Heart left ventricle (tissue), 13 donors: ENCODE results near the gene MPP3.

ENCODE experiments used
- POLR2A ChIP-seq, 2 donors: fragments of 450-650 bp; IDR thresholded peaks; one replicate each; pipeline ENCODE4 v1.6.1; 2017; ENCODE audit warnings: antibody characterized with exemption in 2 of 2, mild to moderate bottlenecking in 2 of 2, moderate library complexity in 2 of 2
- TF ChIP-seq, protein P1 (sequence below), 12 donors: fragments of 200-600 bp; sonication (generic) in 4 of 12; IDR thresholded peaks; one replicate each; pipeline versions ENCODE4 v1.5.0 to v1.8.0; 2018 to 2022; ENCODE audit warnings: antibody characterized with exemption in 12 of 12, mild to moderate bottlenecking in 5 of 12
- donor health status: ischemic (EF 13 %, LVEDD 7.1; RV severe dilation, severe dysfunction).
- donor health status: DM: no; HTN: yes; CAD: no.
- donor health status: DM: no; HTN: no; CAD: no.
- donor health status: ischemic (EF 25% LVEDD 6.9; RV normal size, moderate dysfunction).
- donor health status: ischemic (EF 25% LVEDD 5.7; RV mildly dilated, moderate dysfunction).
- donor health status: ischemic (EF 35%, LVEDD 5.7; RV mildly dilated, moderate dysfunction).
- donor health status: nonischemic (EF 11% LVEDD 7.7; RV severe dilation, severe dysfunction).
- donor health status: DM: yes; HTN: yes; CAD: no.
- donor health status: PGD.
- donor health status: ischemic (EF 29% LVEDD 5.4; RV normal size, mild dysfunction).
- donor health status: nonischemic (EF 23%, LVEDD 6.1; RV moderate dilation, normal function).

DNA sequence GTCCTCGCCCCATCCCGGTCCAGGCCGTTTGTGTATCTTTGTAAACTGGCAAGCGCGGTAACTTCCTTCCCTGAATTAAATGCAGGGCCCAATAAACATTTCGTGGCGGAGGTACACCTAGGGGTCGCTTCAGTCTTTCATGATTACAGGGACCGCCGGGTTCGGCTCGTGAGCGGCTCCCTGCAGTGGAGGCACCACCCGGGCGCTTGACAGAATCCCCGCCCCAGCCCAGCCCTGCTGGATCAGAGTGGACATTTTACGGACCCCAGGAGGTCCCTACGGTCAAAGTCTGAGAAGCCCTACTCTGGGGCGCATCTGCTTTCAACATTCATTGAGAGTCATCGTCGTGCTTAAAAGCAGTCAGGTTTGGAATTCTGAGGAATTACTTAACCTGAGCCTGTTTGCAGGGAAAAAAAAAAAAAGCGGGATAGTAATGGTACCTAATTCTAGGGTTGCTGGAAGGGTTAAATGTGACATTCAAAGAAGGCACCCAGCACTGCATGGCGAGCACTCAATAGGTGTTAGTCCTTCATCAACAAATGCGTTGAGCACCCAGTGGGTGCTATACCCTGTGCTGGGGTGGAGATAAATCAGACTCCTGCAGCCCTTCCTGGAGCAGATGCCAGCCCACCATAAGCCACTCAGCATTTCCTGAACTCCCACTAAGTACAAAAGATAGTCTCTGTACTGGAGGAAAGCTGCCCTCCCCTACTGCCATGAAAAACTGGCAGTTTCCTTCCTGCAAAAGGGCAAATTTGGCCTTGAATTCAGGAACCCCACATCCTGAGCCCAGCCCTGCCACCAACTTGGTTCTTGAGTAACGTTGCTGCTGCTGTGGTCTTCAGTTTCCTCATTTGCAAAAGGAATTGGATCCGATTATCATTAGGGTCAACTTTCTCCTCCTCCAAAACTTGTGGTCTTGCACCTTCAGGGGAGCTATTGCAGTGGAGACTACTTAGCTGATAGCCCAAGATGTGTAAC is 53.5 kb downstream of the MPP3 start:
- TF ChIP-seq, protein P1, sequence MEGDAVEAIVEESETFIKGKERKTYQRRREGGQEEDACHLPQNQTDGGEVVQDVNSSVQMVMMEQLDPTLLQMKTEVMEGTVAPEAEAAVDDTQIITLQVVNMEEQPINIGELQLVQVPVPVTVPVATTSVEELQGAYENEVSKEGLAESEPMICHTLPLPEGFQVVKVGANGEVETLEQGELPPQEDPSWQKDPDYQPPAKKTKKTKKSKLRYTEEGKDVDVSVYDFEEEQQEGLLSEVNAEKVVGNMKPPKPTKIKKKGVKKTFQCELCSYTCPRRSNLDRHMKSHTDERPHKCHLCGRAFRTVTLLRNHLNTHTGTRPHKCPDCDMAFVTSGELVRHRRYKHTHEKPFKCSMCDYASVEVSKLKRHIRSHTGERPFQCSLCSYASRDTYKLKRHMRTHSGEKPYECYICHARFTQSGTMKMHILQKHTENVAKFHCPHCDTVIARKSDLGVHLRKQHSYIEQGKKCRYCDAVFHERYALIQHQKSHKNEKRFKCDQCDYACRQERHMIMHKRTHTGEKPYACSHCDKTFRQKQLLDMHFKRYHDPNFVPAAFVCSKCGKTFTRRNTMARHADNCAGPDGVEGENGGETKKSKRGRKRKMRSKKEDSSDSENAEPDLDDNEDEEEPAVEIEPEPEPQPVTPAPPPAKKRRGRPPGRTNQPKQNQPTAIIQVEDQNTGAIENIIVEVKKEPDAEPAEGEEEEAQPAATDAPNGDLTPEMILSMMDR (IDR thresholded peaks at IDR 0.05), result peak in 6 of 12 donors; percentile 4 to 41 (median 30)
- TF ChIP-seq POLR2A (IDR thresholded peaks at IDR 0.05), result peak in 1 of 2 donors; percentile 68
